ENCODE results near the gene DEFB110.

DNA sequence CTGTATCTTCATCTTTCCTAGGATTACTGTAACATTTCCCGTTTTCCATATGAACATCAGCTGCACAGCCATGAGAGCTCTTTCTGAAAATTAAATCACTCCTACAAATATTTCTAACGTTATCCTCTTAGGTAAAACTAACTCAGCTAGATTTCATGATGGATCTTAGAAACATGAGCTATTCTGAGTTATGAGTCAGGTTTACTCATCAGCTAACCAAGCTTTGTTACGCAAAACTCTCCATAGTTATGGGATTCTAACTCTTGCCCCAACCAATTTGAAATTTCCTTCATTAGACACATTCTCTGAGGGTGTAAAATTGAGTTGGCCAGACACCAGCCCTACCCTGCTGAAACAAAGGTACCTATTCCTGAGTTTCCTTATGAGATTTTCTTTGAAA is 14.0 kb downstream of the DEFB110 start:
- TF ChIP-seq, protein P1, sequence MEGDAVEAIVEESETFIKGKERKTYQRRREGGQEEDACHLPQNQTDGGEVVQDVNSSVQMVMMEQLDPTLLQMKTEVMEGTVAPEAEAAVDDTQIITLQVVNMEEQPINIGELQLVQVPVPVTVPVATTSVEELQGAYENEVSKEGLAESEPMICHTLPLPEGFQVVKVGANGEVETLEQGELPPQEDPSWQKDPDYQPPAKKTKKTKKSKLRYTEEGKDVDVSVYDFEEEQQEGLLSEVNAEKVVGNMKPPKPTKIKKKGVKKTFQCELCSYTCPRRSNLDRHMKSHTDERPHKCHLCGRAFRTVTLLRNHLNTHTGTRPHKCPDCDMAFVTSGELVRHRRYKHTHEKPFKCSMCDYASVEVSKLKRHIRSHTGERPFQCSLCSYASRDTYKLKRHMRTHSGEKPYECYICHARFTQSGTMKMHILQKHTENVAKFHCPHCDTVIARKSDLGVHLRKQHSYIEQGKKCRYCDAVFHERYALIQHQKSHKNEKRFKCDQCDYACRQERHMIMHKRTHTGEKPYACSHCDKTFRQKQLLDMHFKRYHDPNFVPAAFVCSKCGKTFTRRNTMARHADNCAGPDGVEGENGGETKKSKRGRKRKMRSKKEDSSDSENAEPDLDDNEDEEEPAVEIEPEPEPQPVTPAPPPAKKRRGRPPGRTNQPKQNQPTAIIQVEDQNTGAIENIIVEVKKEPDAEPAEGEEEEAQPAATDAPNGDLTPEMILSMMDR (IDR thresholded peaks at IDR 0.05), result no peak
- no peak for TF ChIP-seq POLR2A (IDR thresholded peaks at IDR 0.05)

All from heart left ventricle (tissue), 13 donors.